Measurements from ENCODE around the gene FOXJ2.
"Not testable (repeated sequence)": the region's sequence is repeated elsewhere in the genome, so short reads cannot be mapped to it uniquely, and the experiment has no call there.

Gene FOXJ2

GRCh38 chr12:8058506-8058905, 26.0 kb downstream of the FOXJ2 start:
- H3K9me3 ChIP-seq (ENCODE audit: control insufficient read depth in 2 of 2, low read length in 2 of 2), result no peaks in the 10 kb centered on the region
- peaks cover 7 to 15% of the 10 kb centered on the region in 2 donors for H3K36me3 ChIP-seq (ENCODE audit: control insufficient read depth in 2 of 2, insufficient read depth in 2 of 2, low read length in 2 of 2)
- no peaks in the 10 kb centered on the region for H3K27me3 ChIP-seq (ENCODE audit: control insufficient read depth in 2 of 2, insufficient read depth in 2 of 2, low read length in 2 of 2)
- H3K27ac ChIP-seq (ENCODE audit: low read depth in 2 of 2, low read length in 2 of 2), result no peak overlapping the region
- no peaks in the 10 kb centered on the region for H3K4me1 ChIP-seq (ENCODE audit: control insufficient read depth in 2 of 2, insufficient read depth in 2 of 2, low read length in 2 of 2)
- no peak overlapping the region for H3K9ac ChIP-seq (ENCODE audit: low read depth in 1 of 2, low read length in 2 of 2)
- H3K4me3 ChIP-seq (ENCODE audit: low read length in 2 of 2), result no peak overlapping the region

- no peaks in the 10 kb centered on the region for H3K27me3 ChIP-seq (ENCODE audit: control insufficient read depth in 2 of 2, insufficient read depth in 2 of 2, low read length in 2 of 2)
- H3K4me3 ChIP-seq (ENCODE audit: low read length in 2 of 2), result no peak overlapping the region
- H3K9ac ChIP-seq (ENCODE audit: low read depth in 1 of 2, low read length in 2 of 2), result no peak overlapping the region
- H3K27ac ChIP-seq (ENCODE audit: low read depth in 2 of 2, low read length in 2 of 2), result peak overlapping the region; percentile 52 to 67
- no peaks in the 10 kb centered on the region for H3K9me3 ChIP-seq (ENCODE audit: control insufficient read depth in 2 of 2, low read length in 2 of 2)
- no peaks in the 10 kb centered on the region for H3K4me1 ChIP-seq (ENCODE audit: control insufficient read depth in 2 of 2, insufficient read depth in 2 of 2, low read length in 2 of 2)
- H3K36me3 ChIP-seq (ENCODE audit: control insufficient read depth in 2 of 2, insufficient read depth in 2 of 2, low read length in 2 of 2), result peaks cover 0 to 2% of the 10 kb centered on the region in 2 donors
Observed at GRCh38 chr12:8064131-8064530, 31.6 kb downstream of the FOXJ2 start.

GRCh38 chr12:8065991-8066594, 33.6 kb downstream of the FOXJ2 start, which contains the start of gene C3AR1:
C3AR1 (minus strand) TSS chr12:8066359; CDS start chr12:8060185, 6,174 bp downstream.
- H3K27ac ChIP-seq (ENCODE audit: low read depth in 2 of 2, low read length in 2 of 2), result peak within 1 kb of the TSS; percentile 63 to 67
- peak within 1 kb of the TSS; percentile 24 for H3K9ac ChIP-seq (ENCODE audit: low read depth in 1 of 2, low read length in 2 of 2)

GRCh38 chr12:8069582-8069981, 37.1 kb downstream of the FOXJ2 start:
- H3K36me3 ChIP-seq (ENCODE audit: control insufficient read depth in 2 of 2, insufficient read depth in 2 of 2, low read length in 2 of 2), result no peaks in the 10 kb centered on the region
- no peaks in the 10 kb centered on the region for H3K27me3 ChIP-seq (ENCODE audit: control insufficient read depth in 2 of 2, insufficient read depth in 2 of 2, low read length in 2 of 2)
- H3K4me1 ChIP-seq (ENCODE audit: control insufficient read depth in 2 of 2, insufficient read depth in 2 of 2, low read length in 2 of 2), result no peaks in the 10 kb centered on the region
- H3K9ac ChIP-seq (ENCODE audit: low read depth in 1 of 2, low read length in 2 of 2), result no peak overlapping the region
- no peak overlapping the region for H3K27ac ChIP-seq (ENCODE audit: low read depth in 2 of 2, low read length in 2 of 2)
- H3K9me3 ChIP-seq (ENCODE audit: control insufficient read depth in 2 of 2, low read length in 2 of 2), result no peaks in the 10 kb centered on the region
- H3K4me3 ChIP-seq (ENCODE audit: low read length in 2 of 2), result no peak overlapping the region

More at GRCh38 chr12:8065991-8066594, 33.6 kb downstream of the FOXJ2 start, which contains the start of gene C3AR1:
- Histone ChIP-seq H3K4me1 (ENCODE audit: control insufficient read depth in 2 of 2, insufficient read depth in 2 of 2, low read length in 2 of 2) (no peaks in the 10 kb centered on the region), H3K36me3 (ENCODE audit: control insufficient read depth in 2 of 2, insufficient read depth in 2 of 2, low read length in 2 of 2) (no peaks in the 10 kb centered on the region), H3K4me3 (ENCODE audit: low read length in 2 of 2) (peak within 1 kb of the TSS in 1 of 2 donors; percentile 65), H3K9me3 (ENCODE audit: control insufficient read depth in 2 of 2, low read length in 2 of 2) (no peaks in the 10 kb centered on the region), H3K27me3 (ENCODE audit: control insufficient read depth in 2 of 2, insufficient read depth in 2 of 2, low read length in 2 of 2) (no peaks in the 10 kb centered on the region)

GRCh38 chr12:8071820-8072219, 39.3 kb downstream of the FOXJ2 start:
- H3K4me3 ChIP-seq (ENCODE audit: low read length in 2 of 2); H3K27ac ChIP-seq (ENCODE audit: low read depth in 2 of 2, low read length in 2 of 2); H3K9me3 ChIP-seq (ENCODE audit: control insufficient read depth in 2 of 2, low read length in 2 of 2); H3K9ac ChIP-seq (ENCODE audit: low read depth in 1 of 2, low read length in 2 of 2); H3K4me1 ChIP-seq (ENCODE audit: control insufficient read depth in 2 of 2, insufficient read depth in 2 of 2, low read length in 2 of 2); H3K36me3 ChIP-seq (ENCODE audit: control insufficient read depth in 2 of 2, insufficient read depth in 2 of 2, low read length in 2 of 2); H3K27me3 ChIP-seq (ENCODE audit: control insufficient read depth in 2 of 2, insufficient read depth in 2 of 2, low read length in 2 of 2): not testable (repeated sequence)

GRCh38 chr12:8075935-8076334, 43.4 kb downstream of the FOXJ2 start:
- Histone ChIP-seq H3K27me3 (ENCODE audit: control insufficient read depth in 2 of 2, insufficient read depth in 2 of 2, low read length in 2 of 2) (no peaks in the 10 kb centered on the region), H3K4me1 (ENCODE audit: control insufficient read depth in 2 of 2, insufficient read depth in 2 of 2, low read length in 2 of 2) (no peaks in the 10 kb centered on the region), H3K9me3 (ENCODE audit: control insufficient read depth in 2 of 2, low read length in 2 of 2) (no peaks in the 10 kb centered on the region), H3K27ac (ENCODE audit: low read depth in 2 of 2, low read length in 2 of 2) (no peak overlapping the region), H3K36me3 (ENCODE audit: control insufficient read depth in 2 of 2, insufficient read depth in 2 of 2, low read length in 2 of 2) (no peaks in the 10 kb centered on the region), H3K9ac (ENCODE audit: low read depth in 1 of 2, low read length in 2 of 2) (no peak overlapping the region), H3K4me3 (ENCODE audit: low read length in 2 of 2) (no peak overlapping the region)

- Histone ChIP-seq H3K9ac (ENCODE audit: low read depth in 1 of 2, low read length in 2 of 2) (no peak overlapping the region), H3K4me3 (ENCODE audit: low read length in 2 of 2) (no peak overlapping the region), H3K4me1 (ENCODE audit: control insufficient read depth in 2 of 2, insufficient read depth in 2 of 2, low read length in 2 of 2) (peaks cover 0 to 3% of the 10 kb centered on the region in 2 donors), H3K27ac (ENCODE audit: low read depth in 2 of 2, low read length in 2 of 2) (no peak overlapping the region), H3K9me3 (ENCODE audit: control insufficient read depth in 2 of 2, low read length in 2 of 2) (no peaks in the 10 kb centered on the region), H3K36me3 (ENCODE audit: control insufficient read depth in 2 of 2, insufficient read depth in 2 of 2, low read length in 2 of 2) (no peaks in the 10 kb centered on the region), H3K27me3 (ENCODE audit: control insufficient read depth in 2 of 2, insufficient read depth in 2 of 2, low read length in 2 of 2) (no peaks in the 10 kb centered on the region)
Observed at GRCh38 chr12:8076366-8076765, 43.9 kb downstream of the FOXJ2 start.

- Histone ChIP-seq H3K9me3 (ENCODE audit: control insufficient read depth in 2 of 2, low read length in 2 of 2) (no peaks in the 10 kb centered on the region), H3K27me3 (ENCODE audit: control insufficient read depth in 2 of 2, insufficient read depth in 2 of 2, low read length in 2 of 2) (no peaks in the 10 kb centered on the region), H3K4me3 (ENCODE audit: low read length in 2 of 2) (no peak overlapping the region), H3K9ac (ENCODE audit: low read depth in 1 of 2, low read length in 2 of 2) (no peak overlapping the region), H3K4me1 (ENCODE audit: control insufficient read depth in 2 of 2, insufficient read depth in 2 of 2, low read length in 2 of 2) (peaks cover 0 to 4% of the 10 kb centered on the region in 2 donors), H3K36me3 (ENCODE audit: control insufficient read depth in 2 of 2, insufficient read depth in 2 of 2, low read length in 2 of 2) (no peaks in the 10 kb centered on the region), H3K27ac (ENCODE audit: low read depth in 2 of 2, low read length in 2 of 2) (no peak overlapping the region)
Observed at GRCh38 chr12:8077207-8077606, 44.7 kb downstream of the FOXJ2 start.

- Histone ChIP-seq H3K9me3 (ENCODE audit: control insufficient read depth in 2 of 2, low read length in 2 of 2) (no peaks in the 10 kb centered on the region), H3K4me3 (ENCODE audit: low read length in 2 of 2) (no peak overlapping the region), H3K4me1 (ENCODE audit: control insufficient read depth in 2 of 2, insufficient read depth in 2 of 2, low read length in 2 of 2) (peaks cover 8 to 11% of the 10 kb centered on the region in 2 donors), H3K36me3 (ENCODE audit: control insufficient read depth in 2 of 2, insufficient read depth in 2 of 2, low read length in 2 of 2) (no peaks in the 10 kb centered on the region), H3K27me3 (ENCODE audit: control insufficient read depth in 2 of 2, insufficient read depth in 2 of 2, low read length in 2 of 2) (no peaks in the 10 kb centered on the region), H3K27ac (ENCODE audit: low read depth in 2 of 2, low read length in 2 of 2) (no peak overlapping the region), H3K9ac (ENCODE audit: low read depth in 1 of 2, low read length in 2 of 2) (no peak overlapping the region)
Observed at GRCh38 chr12:8078398-8078797, 45.9 kb downstream of the FOXJ2 start.

- Histone ChIP-seq H3K36me3 (ENCODE audit: control insufficient read depth in 2 of 2, insufficient read depth in 2 of 2, low read length in 2 of 2) (no peaks in the 10 kb centered on the region), H3K4me3 (ENCODE audit: low read length in 2 of 2) (no peak overlapping the region), H3K27me3 (ENCODE audit: control insufficient read depth in 2 of 2, insufficient read depth in 2 of 2, low read length in 2 of 2) (no peaks in the 10 kb centered on the region), H3K27ac (ENCODE audit: low read depth in 2 of 2, low read length in 2 of 2) (no peak overlapping the region), H3K9me3 (ENCODE audit: control insufficient read depth in 2 of 2, low read length in 2 of 2) (no peaks in the 10 kb centered on the region), H3K9ac (ENCODE audit: low read depth in 1 of 2, low read length in 2 of 2) (no peak overlapping the region), H3K4me1 (ENCODE audit: control insufficient read depth in 2 of 2, insufficient read depth in 2 of 2, low read length in 2 of 2) (peaks cover 13% of the 10 kb centered on the region in 2 donors)
Observed at GRCh38 chr12:8078916-8079315, 46.4 kb downstream of the FOXJ2 start.
